Ovary (tissue), 9 donors: ENCODE data around the gene WBP2. TPM values are rescaled to one million over a fixed set of nuclear protein-coding genes. Genes with fewer than 3 reads are reported as not detected.

Source experiments
- DNase-seq, 5 donors: peaks; one replicate each; pipeline ENCODE4 v3.0.0-alpha.2; 2019 to 2020
- H3K27ac ChIP-seq, 2 donors: fragments of 200-600 bp; one replicate each; pipeline versions ENCODE4 v1.5.1 to v1.8.0; 2019 to 2022
- H3K27me3 ChIP-seq: fragments of 200-600 bp; one replicate; pipeline ENCODE4 v1.8.0; 2022
- H3K36me3 ChIP-seq: fragments of 200-600 bp; sonication (generic); one replicate; pipeline ENCODE4 v1.5.1; 2019
- H3K4me1 ChIP-seq: one replicate; pipeline ENCODE4 v1.8.1; 2013; ENCODE audit warnings: mild to moderate bottlenecking, moderate library complexity; ENCODE audit not compliant: insufficient read depth
- H3K4me3 ChIP-seq: fragments of 200-600 bp; sonication (generic); one replicate; pipeline ENCODE4 v1.5.1; 2017
- H3K9me3 ChIP-seq, 2 donors: fragments of 200-600 bp in 1 of 2; sonication (generic) in 1 of 2; one replicate each; pipeline versions ENCODE4 v1.5.1 to v1.8.1; 2013 to 2019; ENCODE audit warnings: mild to moderate bottlenecking in 1 of 2, moderate library complexity in 1 of 2
- CTCF ChIP-seq, 3 donors: fragments of 450-650 bp in 2 of 3; fragments of 200-600 bp in 1 of 3; IDR thresholded peaks; one replicate each; pipeline versions ENCODE4 v1.5.1 to v1.8.0; 2016 to 2022; ENCODE audit warnings: antibody characterized with exemption in 3 of 3, mild to moderate bottlenecking in 1 of 3
- EP300 ChIP-seq: sonication (generic); formaldehyde crosslinking; IDR thresholded peaks from one replicate; pipeline ENCODE4 v1.6.1; 2017; ENCODE audit warnings: antibody characterized with exemption
- POLR2A ChIP-seq: fragments of 450-650 bp; IDR thresholded peaks from one replicate; pipeline ENCODE4 v1.6.1; 2017; ENCODE audit warnings: antibody characterized with exemption, mild to moderate bottlenecking, moderate library complexity
- WGBS, 3 donors: extraction: QIAGEN DNeasy Blood & Tissue Kit in 1 of 3; methylation state at CpG; one replicate each; pipeline versions ENCODE4 v1.1.5 to v1.1.7; 2013 to 2017; 5-methylcytosine and 5-hydroxymethylcytosine counted together
- intact Hi-C, 4 donors: fragments of 100-400 bp; cut with DNase I; formaldehyde crosslinking; loops; one replicate each; pipeline versions ENCODE4 v1.11.0 to v1.15.1; 2022 to 2023
- polyA plus RNA-seq, 2 donors: library from polyadenylated mRNA; stranded (reverse); fragments of 200-250 nt in 1 of 2; fragments of 350-450 nt in 1 of 2; fragmentation: Illumina TruSeq in 1 of 2; extraction: RNeasy Lipid Tissue Mini Kit (QIAGEN cat#74804) in 1 of 2; gene quantifications; one replicate each; pipeline ENCODE4 v1.2.3, GENCODE V29; 2013 to 2014
- total RNA-seq, 7 donors: library from RNA; depleted of rRNA in 2 of 7; stranded (reverse); fragments of >200 nt in 2 of 7; fragmentation: NEBNext Ultra II Directional in 3 of 7; extraction: Animal tissue kit (Norgen Biotek cat#: 25700) in 3 of 7; gene quantifications; one replicate each; pipeline versions ENCODE4 v1.1.0 to v1.2.4, GENCODE V29; 2016 to 2023
- donor health status: DM: no; HTN: no; CAD: no; lungs with moderate emphysema.
- donor health status: DM: no; HTN: no; CAD: no.
- donor health status: Bipolar disorder and iron deficiency.
- donor health status: DM: yes; HTN: yes; CAD: no.
- donor health status: DM: no; HTN: no; CAD: no.
- donor health status: DM: yes; HTN: yes; CAD: no.

The WBP2 gene
- total and polyA plus RNA-seq, 9 donors = 48.5 to 184 (median 116) TPM

DNA sequence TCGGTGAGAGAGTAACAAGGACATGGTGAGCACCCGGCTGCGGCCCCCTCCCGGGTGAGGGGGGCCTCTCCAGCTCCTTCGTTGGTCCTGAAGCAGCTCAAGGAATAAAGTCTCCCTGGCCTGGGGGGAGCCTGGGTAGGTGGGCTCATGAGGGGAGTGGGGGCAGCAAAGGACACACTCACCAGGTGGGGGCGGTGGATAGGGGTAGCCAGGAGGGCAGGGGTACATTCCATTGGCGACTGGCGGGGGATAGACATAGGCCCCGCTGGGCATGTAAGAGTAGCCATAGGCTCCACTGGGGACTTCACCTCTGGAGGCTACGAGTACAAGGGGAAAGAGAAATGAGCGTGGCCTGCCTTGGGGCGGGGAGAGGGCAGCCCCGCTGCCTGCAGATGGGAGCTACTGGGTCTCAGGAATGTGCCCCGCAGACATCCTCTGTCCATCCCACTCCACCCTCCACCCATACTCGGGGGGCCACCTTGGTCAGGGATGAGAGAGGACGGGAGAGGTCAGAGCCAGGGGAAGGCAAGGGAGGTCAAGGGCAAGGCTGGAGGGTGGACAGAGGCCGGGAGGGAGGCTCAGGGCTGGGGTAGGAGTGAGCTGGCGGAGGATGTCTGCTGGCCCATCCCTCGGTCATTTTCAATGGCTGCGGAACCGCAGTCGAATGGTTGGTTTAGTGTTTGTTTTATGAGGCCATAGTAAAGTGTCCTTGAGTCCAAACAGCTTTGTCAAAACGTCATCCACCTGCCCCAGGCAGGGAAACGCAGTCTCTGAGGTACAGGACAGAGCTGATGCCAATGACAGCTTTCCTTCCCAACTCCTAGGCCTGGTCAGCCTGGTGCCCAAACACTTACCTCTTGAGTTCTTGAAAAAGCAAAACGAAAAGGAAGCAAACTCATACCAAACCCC is 7.3 kb downstream of the WBP2 start:
- Histone ChIP-seq H3K4me3 (no peak overlapping the region), H3K36me3 (no peaks in the 10 kb centered on the region), H3K9me3 (no peaks in the 10 kb centered on the region), H3K27ac (peak overlapping the region in 1 of 2 donors; percentile 15), H3K27me3 (no peaks in the 10 kb centered on the region), H3K4me1 (peaks cover 6% of the 10 kb centered on the region)
- DNase-seq = no peak
- WGBS, 3 donors = 73 to 77% (median 74%) methylated on average over 25 of the region's 25 CpGs
- intact Hi-C loops = no loop called here
- TF ChIP-seq EP300 (no peak), CTCF (IDR thresholded peaks at IDR 0.05) (no peak), POLR2A (no peak)

- Histone ChIP-seq H3K4me3 (no peak overlapping the region), H3K27ac (no peak overlapping the region), H3K9me3 (no peaks in the 10 kb centered on the region), H3K36me3 (no peaks in the 10 kb centered on the region), H3K4me1 (peaks cover 6% of the 10 kb centered on the region), H3K27me3 (no peaks in the 10 kb centered on the region)
- peak in 1 of 5 donors; percentile 33 for DNase-seq
- no peak for TF ChIP-seq POLR2A
- no peak for TF ChIP-seq CTCF (IDR thresholded peaks at IDR 0.05)
- no peak for TF ChIP-seq EP300
- intact Hi-C loops = no loop called here
- 65 to 76% (median 70%) methylated on average over 26 to 34 of the region's 34 CpGs for WGBS, 3 donors
Observed at GRCh38 chr17:75846692-75847613, 8.2 kb downstream of the WBP2 start.

DNA sequence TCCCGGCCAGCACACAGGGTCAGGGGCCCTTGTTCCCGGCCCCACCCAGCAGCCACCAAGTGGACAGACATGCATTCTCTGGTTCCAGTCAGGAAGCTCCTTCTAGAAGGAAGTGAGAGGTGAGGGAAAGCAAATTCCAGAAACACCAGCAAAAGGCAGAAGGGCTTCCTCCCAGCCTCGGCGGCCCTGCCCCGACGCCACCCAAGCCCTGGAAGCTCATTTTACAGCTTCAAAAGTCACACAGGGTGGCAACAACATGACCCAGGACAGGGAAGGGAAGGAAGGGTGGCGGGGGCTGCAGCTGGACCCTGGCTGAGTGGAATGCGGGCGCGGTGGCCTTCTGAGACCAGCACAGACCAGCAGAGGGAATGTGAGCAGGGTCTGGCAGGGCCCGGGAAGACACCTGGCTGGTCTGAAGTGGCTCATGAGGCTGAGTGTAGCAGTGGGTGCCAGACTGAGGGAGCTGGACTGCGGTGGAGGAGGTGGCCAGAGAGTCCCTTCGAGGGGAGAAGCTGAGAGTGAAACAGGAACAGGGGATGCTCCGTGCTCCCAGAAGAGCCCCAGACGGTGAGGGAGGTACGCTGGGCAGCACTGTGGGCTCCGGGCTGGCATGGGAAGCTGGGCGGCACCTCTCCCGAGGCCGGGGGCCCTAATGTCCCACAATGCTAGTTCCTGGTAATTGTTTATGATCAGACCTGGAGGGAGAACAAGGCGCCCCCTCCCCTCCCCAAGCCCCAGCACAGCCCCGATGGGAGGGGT is 9.0 kb downstream of the WBP2 start:
- no peak overlapping the region for H3K4me3 ChIP-seq
- H3K36me3 ChIP-seq = no peaks in the 10 kb centered on the region
- no peaks in the 10 kb centered on the region for H3K27me3 ChIP-seq
- intact Hi-C loops = no loop called here
- 72 to 76% (median 72%) methylated on average over 22 of the region's 22 CpGs for WGBS, 3 donors
- H3K4me1 ChIP-seq = peaks cover 6% of the 10 kb centered on the region
- DNase-seq = no peak
- H3K27ac ChIP-seq = no peak overlapping the region
- no peaks in the 10 kb centered on the region for H3K9me3 ChIP-seq
- TF ChIP-seq POLR2A = no peak
- TF ChIP-seq CTCF (IDR thresholded peaks at IDR 0.05) = no peak
- no peak for TF ChIP-seq EP300
